Measurements from ENCODE around the gene IL36A. TPM values are rescaled to one million over a fixed set of nuclear protein-coding genes. Genes with fewer than 3 reads are reported as not detected.
A peak's percentile ranks its signal among the peaks of the same experiment; 100 is the strongest.

The IL36A gene
- total and polyA plus RNA-seq, 2 experiments from 2014 or later: not detected

- H3K9me2 ChIP-seq (replicated peaks; ENCODE audit: insufficient read depth): no peaks in the 10 kb centered on the region
- H2AFZ ChIP-seq: no peak overlapping the region
- H3K27ac ChIP-seq: no peak overlapping the region
- no peak overlapping the region for H3K4me3 ChIP-seq
- DNase-seq (ENCODE audit: low spot score): no peak
- H3K79me2 ChIP-seq: no peaks in the 10 kb centered on the region
- peaks cover 3% of the 10 kb centered on the region for H3K27me3 ChIP-seq
- H3K4me2 ChIP-seq: no peak overlapping the region
- H3K4me1 ChIP-seq (ENCODE audit: insufficient read depth): no peaks in the 10 kb centered on the region
- no peaks in the 10 kb centered on the region for H3K36me3 ChIP-seq (replicated peaks; ENCODE audit: insufficient read depth, low read depth)
- WGBS (ENCODE audit: low lambda C conversion rate, missing lambda C conversion rate): 97% methylated on average over 5 of the region's 5 CpGs
- no peaks in the 10 kb centered on the region for H4K20me1 ChIP-seq (ENCODE audit: insufficient read depth, poor library complexity, severe bottlenecking)
- H3K9me3 ChIP-seq (ENCODE audit: low read depth): no peaks in the 10 kb centered on the region
- no peak for TF ChIP-seq EZH2 (IDR thresholded peaks at IDR 0.05; ENCODE audit: borderline replicate concordance)
- TF ChIP-seq EZH2phosphoT487 (IDR thresholded peaks at IDR 0.05; ENCODE audit: low read depth, severe bottlenecking, unreplicated experiment): no peak
- no peak for TF ChIP-seq CTCF (IDR thresholded peaks at IDR 0.05; ENCODE audit: poor library complexity)
These were observed 20.2 kb upstream of the IL36A start for GRCh38 chr2:112985090-112985489.

- Histone ChIP-seq H3K27me3 (no peaks in the 10 kb centered on the region), H3K9me2 (replicated peaks; ENCODE audit: insufficient read depth) (no peaks in the 10 kb centered on the region), H3K36me3 (replicated peaks; ENCODE audit: insufficient read depth, low read depth) (no peaks in the 10 kb centered on the region), H3K4me2 (no peak overlapping the region), H3K9me3 (ENCODE audit: low read depth) (no peaks in the 10 kb centered on the region), H3K27ac (no peak overlapping the region), H3K4me3 (no peak overlapping the region), H3K4me1 (ENCODE audit: insufficient read depth) (no peaks in the 10 kb centered on the region), H4K20me1 (ENCODE audit: insufficient read depth, poor library complexity, severe bottlenecking) (no peaks in the 10 kb centered on the region), H2AFZ (no peak overlapping the region), H3K79me2 (no peaks in the 10 kb centered on the region)
- DNase-seq (ENCODE audit: low spot score): no peak
- 86% methylated on average over 3 of the region's 3 CpGs for WGBS (ENCODE audit: low lambda C conversion rate, missing lambda C conversion rate)
- TF ChIP-seq EZH2phosphoT487 (IDR thresholded peaks at IDR 0.05; ENCODE audit: low read depth, severe bottlenecking, unreplicated experiment) (no peak), EZH2 (IDR thresholded peaks at IDR 0.05; ENCODE audit: borderline replicate concordance) (no peak), CTCF (IDR thresholded peaks at IDR 0.05; ENCODE audit: poor library complexity) (no peak)
These were observed 15.6 kb upstream of the IL36A start for GRCh38 chr2:112989611-112990010.

GRCh38 chr2:112993831-112994230 is 11.4 kb upstream of the IL36A start:
- TF ChIP-seq CTCF (IDR thresholded peaks at IDR 0.05; ENCODE audit: poor library complexity) (no peak), EZH2 (IDR thresholded peaks at IDR 0.05; ENCODE audit: borderline replicate concordance) (no peak), EZH2phosphoT487 (IDR thresholded peaks at IDR 0.05; ENCODE audit: low read depth, severe bottlenecking, unreplicated experiment) (no peak)
- peak overlapping the region; percentile 34 for H3K27ac ChIP-seq
- no peak overlapping the region for H3K4me3 ChIP-seq
- no peaks in the 10 kb centered on the region for H3K4me1 ChIP-seq (ENCODE audit: insufficient read depth)
- no peaks in the 10 kb centered on the region for H3K9me2 ChIP-seq (replicated peaks; ENCODE audit: insufficient read depth)
- no peak for DNase-seq (ENCODE audit: low spot score)
- no peak overlapping the region for H3K4me2 ChIP-seq
- H3K79me2 ChIP-seq: no peaks in the 10 kb centered on the region
- H2AFZ ChIP-seq: no peak overlapping the region
- no peaks in the 10 kb centered on the region for H4K20me1 ChIP-seq (ENCODE audit: insufficient read depth, poor library complexity, severe bottlenecking)
- no peaks in the 10 kb centered on the region for H3K27me3 ChIP-seq
- H3K36me3 ChIP-seq (replicated peaks; ENCODE audit: insufficient read depth, low read depth): no peaks in the 10 kb centered on the region
- H3K9me3 ChIP-seq (ENCODE audit: low read depth): no peaks in the 10 kb centered on the region

- no peaks in the 10 kb centered on the region for H3K36me3 ChIP-seq (replicated peaks; ENCODE audit: insufficient read depth, low read depth)
- WGBS (ENCODE audit: low lambda C conversion rate, missing lambda C conversion rate): 81% methylated on average over 2 of the region's 2 CpGs
These were observed 10.6 kb upstream of the IL36A start for GRCh38 chr2:112994648-112995047.

More at GRCh38 chr2:112994648-112995047, 10.6 kb upstream of the IL36A start:
- TF ChIP-seq EZH2 (IDR thresholded peaks at IDR 0.05; ENCODE audit: borderline replicate concordance) (no peak), EZH2phosphoT487 (IDR thresholded peaks at IDR 0.05; ENCODE audit: low read depth, severe bottlenecking, unreplicated experiment) (no peak), CTCF (IDR thresholded peaks at IDR 0.05; ENCODE audit: poor library complexity) (no peak)
- H3K9me3 ChIP-seq (ENCODE audit: low read depth): no peaks in the 10 kb centered on the region
- DNase-seq (ENCODE audit: low spot score): no peak
- no peak overlapping the region for H3K27ac ChIP-seq
- no peak overlapping the region for H3K4me3 ChIP-seq
- H3K9me2 ChIP-seq (replicated peaks; ENCODE audit: insufficient read depth): no peaks in the 10 kb centered on the region
- no peaks in the 10 kb centered on the region for H4K20me1 ChIP-seq (ENCODE audit: insufficient read depth, poor library complexity, severe bottlenecking)
- no peaks in the 10 kb centered on the region for H3K79me2 ChIP-seq
- no peaks in the 10 kb centered on the region for H3K4me1 ChIP-seq (ENCODE audit: insufficient read depth)
- no peak overlapping the region for H2AFZ ChIP-seq
- H3K27me3 ChIP-seq: no peaks in the 10 kb centered on the region
- H3K4me2 ChIP-seq: no peak overlapping the region

Data from hepatocyte (in vitro differentiated cells).